C4-2B (cell line): ENCODE measurements around the gene NFU1.

Experiments used
- CTCF ChIP-seq: fragments of 450-650 bp; conservative IDR thresholded peaks from 2 replicates; pipeline ENCODE4 v1.5.1; 2017; ENCODE audit warnings: mild to moderate bottlenecking
- ZFX ChIP-seq: fragments of 450-650 bp; IDR thresholded peaks from 2 replicates; pipeline ENCODE4 v1.6.1; 2017

- no peak for TF ChIP-seq CTCF
- no peak for TF ChIP-seq ZFX
Measured at GRCh38 chr2:69466728-69467127, 29.5 kb upstream of the NFU1 start.
